Stimulated activated CD4-positive, alpha-beta T cell treated with anti-CD3 and anti-CD28 coated beads, Interleukin-15, amount 100 ng/mL, for 1 hour (primary cell): ENCODE results near the gene MAP3K9.
"Not testable (repeated sequence)": the region's sequence is repeated elsewhere in the genome, so short reads cannot be mapped to it uniquely, and the experiment has no call there.

Experiments
- DNase-seq, 2 donors: peaks; one replicate each; pipeline ENCODE4 v3.0.0-alpha.2; 2020; ENCODE audit warnings: low read depth in 1 of 2, low spot score in 1 of 2

MAP3K9 gene

GRCh38 chr14:70724944-70725343 is 84.4 kb downstream of the MAP3K9 start:
- no peak for DNase-seq

- DNase-seq: no peak
These were observed 85.2 kb downstream of the MAP3K9 start for GRCh38 chr14:70724110-70724509.

GRCh38 chr14:70723276-70723675 is 86.0 kb downstream of the MAP3K9 start:
- DNase-seq: no peak

- no peak for DNase-seq
These were observed 86.9 kb downstream of the MAP3K9 start for GRCh38 chr14:70722418-70722817.

GRCh38 chr14:70721542-70721941 is 87.8 kb downstream of the MAP3K9 start:
- DNase-seq: no peak

- DNase-seq: no peak
These were observed 90.8 kb downstream of the MAP3K9 start for GRCh38 chr14:70718383-70719118.

- no peak for DNase-seq
These were observed 92.4 kb downstream of the MAP3K9 start for GRCh38 chr14:70716958-70717357.

- no peak for DNase-seq
These were observed 92.8 kb downstream of the MAP3K9 start for GRCh38 chr14:70716483-70716882.

GRCh38 chr14:70714055-70714550 is 95.2 kb downstream of the MAP3K9 start:
- DNase-seq: no peak

GRCh38 chr14:70713511-70713916 is 95.8 kb downstream of the MAP3K9 start:
- no peak for DNase-seq

- no peak for DNase-seq
These were observed 96.2 kb downstream of the MAP3K9 start for GRCh38 chr14:70713096-70713495.

- DNase-seq: no peak
These were observed 97.9 kb downstream of the MAP3K9 start for GRCh38 chr14:70711451-70711850.

- no peak for DNase-seq
These were observed 99.5 kb downstream of the MAP3K9 start for GRCh38 chr14:70709726-70710382.

GRCh38 chr14:70708717-70709570 is 100.4 kb downstream of the MAP3K9 start:
- DNase-seq: no peak

GRCh38 chr14:70707138-70708038 is 101.9 kb downstream of the MAP3K9 start:
- DNase-seq: no peak

GRCh38 chr14:70706177-70706576 is 103.1 kb downstream of the MAP3K9 start:
- no peak for DNase-seq

- DNase-seq: no peak
These were observed 104.4 kb downstream of the MAP3K9 start for GRCh38 chr14:70704960-70705359.

GRCh38 chr14:70703621-70704168 is 105.6 kb downstream of the MAP3K9 start:
- not testable (repeated sequence) for DNase-seq

GRCh38 chr14:70702161-70702560 is 107.2 kb downstream of the MAP3K9 start:
- no peak for DNase-seq

- DNase-seq: no peak
These were observed 107.7 kb downstream of the MAP3K9 start for GRCh38 chr14:70701610-70702009.
